ENCODE data around the gene ATP5PD. TPM values are rescaled to one million over a fixed set of nuclear protein-coding genes. Genes with fewer than 3 reads are reported as not detected.

The ATP5PD gene
- total RNA-seq, 1 donor from 2014 or later = 277 TPM

GRCh38 chr17:75086496-75087181 is 39.9 kb upstream of the ATP5PD start:
- DNase-seq (ENCODE audit: low read depth) (no peak), FAIRE-seq (no peak)
- H3K27me3 ChIP-seq (ENCODE audit: control insufficient read depth, insufficient read depth, low read length) = no peaks in the 10 kb centered on the region
- H3K36me3 ChIP-seq (ENCODE audit: control insufficient read depth, insufficient read depth, low read length) = no peaks in the 10 kb centered on the region
- no peak for TF ChIP-seq CTCF (IDR thresholded peaks at IDR 0.05; ENCODE audit: insufficient read depth, low read length, severe bottlenecking)
- no peak overlapping the region for H3K4me3 ChIP-seq (ENCODE audit: low read depth, low read length)

- no peak for FAIRE-seq
- H3K36me3 ChIP-seq (ENCODE audit: control insufficient read depth, insufficient read depth, low read length) = no peaks in the 10 kb centered on the region
- no peak overlapping the region for H3K4me3 ChIP-seq (ENCODE audit: low read depth, low read length)
- no peak for DNase-seq (ENCODE audit: low read depth)
- H3K27me3 ChIP-seq (ENCODE audit: control insufficient read depth, insufficient read depth, low read length) = no peaks in the 10 kb centered on the region
- TF ChIP-seq CTCF (IDR thresholded peaks at IDR 0.05; ENCODE audit: insufficient read depth, low read length, severe bottlenecking) = no peak
These were observed 37.4 kb upstream of the ATP5PD start for GRCh38 chr17:75084039-75084660.

GRCh38 chr17:75082683-75083082 is 35.9 kb upstream of the ATP5PD start:
- H3K27me3 ChIP-seq (ENCODE audit: control insufficient read depth, insufficient read depth, low read length) = no peaks in the 10 kb centered on the region
- no peak for TF ChIP-seq CTCF (IDR thresholded peaks at IDR 0.05; ENCODE audit: insufficient read depth, low read length, severe bottlenecking)
- H3K4me3 ChIP-seq (ENCODE audit: low read depth, low read length) = no peak overlapping the region
- FAIRE-seq = no peak
- H3K36me3 ChIP-seq (ENCODE audit: control insufficient read depth, insufficient read depth, low read length) = no peaks in the 10 kb centered on the region
- DNase-seq (ENCODE audit: low read depth) = no peak

- TF ChIP-seq CTCF (IDR thresholded peaks at IDR 0.05; ENCODE audit: insufficient read depth, low read length, severe bottlenecking) = no peak
- Histone ChIP-seq H3K36me3 (ENCODE audit: control insufficient read depth, insufficient read depth, low read length) (no peaks in the 10 kb centered on the region), H3K4me3 (ENCODE audit: low read depth, low read length) (no peak overlapping the region), H3K27me3 (ENCODE audit: control insufficient read depth, insufficient read depth, low read length) (no peaks in the 10 kb centered on the region)
- DNase-seq (ENCODE audit: low read depth) (no peak), FAIRE-seq (no peak)
These were observed 35.1 kb upstream of the ATP5PD start for GRCh38 chr17:75081611-75082540.

GRCh38 chr17:75079023-75079373 is 32.2 kb upstream of the ATP5PD start:
- Histone ChIP-seq H3K27me3 (ENCODE audit: control insufficient read depth, insufficient read depth, low read length) (no peaks in the 10 kb centered on the region), H3K4me3 (ENCODE audit: low read depth, low read length) (no peak overlapping the region), H3K36me3 (ENCODE audit: control insufficient read depth, insufficient read depth, low read length) (no peaks in the 10 kb centered on the region)
- FAIRE-seq (no peak), DNase-seq (ENCODE audit: low read depth) (no peak)
- no peak for TF ChIP-seq CTCF (IDR thresholded peaks at IDR 0.05; ENCODE audit: insufficient read depth, low read length, severe bottlenecking)
